PFSK-1 (cell line): ENCODE data around the gene TXLNB.

ENCODE experiments used
- POLR2AphosphoS5 ChIP-seq: IDR thresholded peaks from 2 replicates; pipeline ENCODE4 v1.6.1; 2012; ENCODE audit warnings: low read depth, mild to moderate bottlenecking, control low read depth, low read length, moderate library complexity
- TF ChIP-seq, protein P1 (sequence below), 2 experiments: IDR thresholded peaks; 2 replicates each; pipeline versions ENCODE4 v1.6.1 to v1.8.0; 2011 to 2012; ENCODE audit warnings: low read depth in 2 of 2, low read length in 2 of 2, control low read depth in 1 of 2, inconsistent platforms in 1 of 2, mild to moderate bottlenecking in 1 of 2, moderate library complexity in 1 of 2; ENCODE audit not compliant: insufficient read depth in 1 of 2

DNA sequence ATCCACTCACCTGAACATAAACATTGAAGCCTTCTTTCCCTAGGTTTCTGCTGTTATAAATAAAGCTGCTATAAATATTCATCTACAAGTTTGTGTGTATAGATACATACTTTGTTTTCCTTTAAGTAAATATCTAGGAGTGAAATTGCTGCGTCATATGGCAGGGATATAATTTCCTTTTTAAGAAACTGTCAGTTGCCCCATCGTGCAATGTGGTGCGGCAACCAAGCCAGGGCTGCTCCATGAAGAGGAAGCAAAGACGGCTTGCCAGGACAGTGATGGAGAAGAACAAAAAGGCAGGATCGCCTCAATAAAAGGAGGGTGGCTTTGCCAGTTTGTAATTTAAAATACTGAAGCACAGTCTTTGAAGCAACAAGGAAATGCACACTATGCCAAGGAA is 46.0 kb upstream of the TXLNB start:
- no peak for TF ChIP-seq POLR2AphosphoS5
- TF ChIP-seq, protein P1, sequence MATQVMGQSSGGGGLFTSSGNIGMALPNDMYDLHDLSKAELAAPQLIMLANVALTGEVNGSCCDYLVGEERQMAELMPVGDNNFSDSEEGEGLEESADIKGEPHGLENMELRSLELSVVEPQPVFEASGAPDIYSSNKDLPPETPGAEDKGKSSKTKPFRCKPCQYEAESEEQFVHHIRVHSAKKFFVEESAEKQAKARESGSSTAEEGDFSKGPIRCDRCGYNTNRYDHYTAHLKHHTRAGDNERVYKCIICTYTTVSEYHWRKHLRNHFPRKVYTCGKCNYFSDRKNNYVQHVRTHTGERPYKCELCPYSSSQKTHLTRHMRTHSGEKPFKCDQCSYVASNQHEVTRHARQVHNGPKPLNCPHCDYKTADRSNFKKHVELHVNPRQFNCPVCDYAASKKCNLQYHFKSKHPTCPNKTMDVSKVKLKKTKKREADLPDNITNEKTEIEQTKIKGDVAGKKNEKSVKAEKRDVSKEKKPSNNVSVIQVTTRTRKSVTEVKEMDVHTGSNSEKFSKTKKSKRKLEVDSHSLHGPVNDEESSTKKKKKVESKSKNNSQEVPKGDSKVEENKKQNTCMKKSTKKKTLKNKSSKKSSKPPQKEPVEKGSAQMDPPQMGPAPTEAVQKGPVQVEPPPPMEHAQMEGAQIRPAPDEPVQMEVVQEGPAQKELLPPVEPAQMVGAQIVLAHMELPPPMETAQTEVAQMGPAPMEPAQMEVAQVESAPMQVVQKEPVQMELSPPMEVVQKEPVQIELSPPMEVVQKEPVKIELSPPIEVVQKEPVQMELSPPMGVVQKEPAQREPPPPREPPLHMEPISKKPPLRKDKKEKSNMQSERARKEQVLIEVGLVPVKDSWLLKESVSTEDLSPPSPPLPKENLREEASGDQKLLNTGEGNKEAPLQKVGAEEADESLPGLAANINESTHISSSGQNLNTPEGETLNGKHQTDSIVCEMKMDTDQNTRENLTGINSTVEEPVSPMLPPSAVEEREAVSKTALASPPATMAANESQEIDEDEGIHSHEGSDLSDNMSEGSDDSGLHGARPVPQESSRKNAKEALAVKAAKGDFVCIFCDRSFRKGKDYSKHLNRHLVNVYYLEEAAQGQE (IDR thresholded peaks at IDR 0.05; ENCODE audit: insufficient read depth in 1 of 2, low read depth in 2 of 2, low read length in 2 of 2): no peak
